ENCODE measurements around the gene FGD5. TPM values are rescaled to one million over a fixed set of nuclear protein-coding genes. Genes with fewer than 3 reads are reported as not detected.

Gene FGD5
- polyA plus RNA-seq, 1 of the 3 experiments (the other 2 are of a cell fraction): not detected

- Histone ChIP-seq H4K20me1 (ENCODE audit: insufficient read depth) (no peaks in the 10 kb centered on the region), H3K4me2 (no peak overlapping the region), H2AFZ (ENCODE audit: low read depth) (no peak overlapping the region), H3F3A (replicated peaks; ENCODE audit: insufficient read depth) (no peaks in the 10 kb centered on the region), H3K27ac (ENCODE audit: low read depth in 2 of 2, low read length in 1 of 2) (no peak overlapping the region), H3K4me3 (ENCODE audit: low read depth in 2 of 2, low read length in 1 of 2) (no peak overlapping the region), H3K9me2 (no peaks in the 10 kb centered on the region), H3K27me3 (ENCODE audit: insufficient read depth) (no peaks in the 10 kb centered on the region), H3K79me2 (ENCODE audit: insufficient read depth) (no peaks in the 10 kb centered on the region), H3K9me3 (no peaks in the 10 kb centered on the region), H3K4me1 (ENCODE audit: control insufficient read depth in 1 of 2, insufficient read depth in 2 of 2, low read depth in 1 of 2, low read length in 1 of 2) (no peaks in the 10 kb centered on the region), H3K9ac (no peak overlapping the region), H3K36me3 (replicated peaks in 1 of 2; ENCODE audit: control insufficient read depth in 1 of 2, insufficient read depth in 2 of 2, low read length in 1 of 2) (no peaks in the 10 kb centered on the region)
- ChIA-PET POLR2A (no interaction called here), CTCF (no interaction called here)
- TF ChIP-seq CHD2 (IDR thresholded peaks at IDR 0.05; ENCODE audit: low read length, partially characterized antibody) (no peak), GATA2 (CRISPR knock-in tag; IDR thresholded peaks at IDR 0.05) (no peak), FOSL2 (IDR thresholded peaks at IDR 0.05; ENCODE audit: borderline replicate concordance, low read depth) (no peak), REST (IDR thresholded peaks at IDR 0.05; ENCODE audit: low read depth, low read length) (no peak), FOXM1 (IDR thresholded peaks at IDR 0.05; ENCODE audit: low read depth) (no peak), USF2 (IDR thresholded peaks at IDR 0.05; ENCODE audit: borderline replicate concordance, low read depth, low read length) (no peak), NRF1 (IDR thresholded peaks at IDR 0.05; ENCODE audit: low read depth, low read length) (no peak), ZBTB33 (IDR thresholded peaks at IDR 0.05; ENCODE audit: borderline replicate concordance, low read depth) (no peak), MXI1 (IDR thresholded peaks at IDR 0.05; ENCODE audit: low read depth, low read length) (no peak), CTCF (IDR thresholded peaks at IDR 0.05) (no peak), TCF12 (IDR thresholded peaks at IDR 0.05) (no peak), RCOR1 (IDR thresholded peaks at IDR 0.05; ENCODE audit: low read length) (no peak), RFX5 (IDR thresholded peaks at IDR 0.05; ENCODE audit: low read length) (no peak), RAD21 (IDR thresholded peaks at IDR 0.05; ENCODE audit: low read length) (no peak), EP300 (IDR thresholded peaks at IDR 0.05; ENCODE audit: borderline replicate concordance in 1 of 2, low read depth in 1 of 2, low read length in 1 of 2) (no peak)
- TF ChIP-seq, protein P1, sequence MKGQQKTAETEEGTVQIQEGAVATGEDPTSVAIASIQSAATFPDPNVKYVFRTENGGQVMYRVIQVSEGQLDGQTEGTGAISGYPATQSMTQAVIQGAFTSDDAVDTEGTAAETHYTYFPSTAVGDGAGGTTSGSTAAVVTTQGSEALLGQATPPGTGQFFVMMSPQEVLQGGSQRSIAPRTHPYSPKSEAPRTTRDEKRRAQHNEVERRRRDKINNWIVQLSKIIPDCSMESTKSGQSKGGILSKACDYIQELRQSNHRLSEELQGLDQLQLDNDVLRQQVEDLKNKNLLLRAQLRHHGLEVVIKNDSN (IDR thresholded peaks at IDR 0.05; ENCODE audit: borderline replicate concordance, low read depth): no peak
- TF ChIP-seq, protein P2, sequence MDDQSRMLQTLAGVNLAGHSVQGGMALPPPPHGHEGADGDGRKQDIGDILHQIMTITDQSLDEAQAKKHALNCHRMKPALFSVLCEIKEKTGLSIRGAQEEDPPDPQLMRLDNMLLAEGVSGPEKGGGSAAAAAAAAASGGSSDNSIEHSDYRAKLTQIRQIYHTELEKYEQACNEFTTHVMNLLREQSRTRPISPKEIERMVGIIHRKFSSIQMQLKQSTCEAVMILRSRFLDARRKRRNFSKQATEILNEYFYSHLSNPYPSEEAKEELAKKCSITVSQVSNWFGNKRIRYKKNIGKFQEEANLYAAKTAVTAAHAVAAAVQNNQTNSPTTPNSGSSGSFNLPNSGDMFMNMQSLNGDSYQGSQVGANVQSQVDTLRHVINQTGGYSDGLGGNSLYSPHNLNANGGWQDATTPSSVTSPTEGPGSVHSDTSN (IDR thresholded peaks at IDR 0.05): no peak
- TF ChIP-seq, protein P3, sequence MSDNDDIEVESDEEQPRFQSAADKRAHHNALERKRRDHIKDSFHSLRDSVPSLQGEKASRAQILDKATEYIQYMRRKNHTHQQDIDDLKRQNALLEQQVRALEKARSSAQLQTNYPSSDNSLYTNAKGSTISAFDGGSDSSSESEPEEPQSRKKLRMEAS (IDR thresholded peaks at IDR 0.05; ENCODE audit: low read depth): no peak
- DNase-seq: no peak
Observed at GRCh38 chr3:14773281-14773680, 45.5 kb upstream of the FGD5 start.

Data from SK-N-SH (cell line).